Endothelial cell of umbilical vein (primary cell): ENCODE measurements around the gene C3orf49. TPM values are rescaled to one million over a fixed set of nuclear protein-coding genes. Genes with fewer than 3 reads are reported as not detected.
A peak's percentile ranks its signal among the peaks of the same experiment; 100 is the strongest.

Experiments used
- BruUV-seq: library from RNA; stranded (reverse); fragments of 400-500 nt; replicated peaks from 2 replicates; lab custom pipeline; 2021; lab: Mats Ljungman, UMichigan
- CTCF ChIA-PET: fragments of 300-600, 350-600 bp; sonication (Branson Sonifier 250); formaldehyde crosslinking; loops from one replicate; lab custom pipeline; 2021; ENCODE audit warnings: antibody characterized with exemption, inconsistent platforms; lab: Charles Lee
- POLR2A ChIA-PET: fragments of 300-600, 350-600 bp; sonication (Branson Sonifier 250); formaldehyde crosslinking; loops from one replicate; lab custom pipeline; 2021; ENCODE audit warnings: antibody characterized with exemption, inconsistent platforms; lab: Charles Lee
- DNase-seq: peaks from one replicate; pipeline ENCODE4 v3.0.0-alpha.2; 2011; ENCODE audit warnings: low read depth, low spot score
- FAIRE-seq: peaks from 2 replicates; lab custom pipeline; 2011; peaks lifted over from hg19 to GRCh38; lab: Jason Lieb, UNC
- H2AFZ ChIP-seq: 2 replicates; pipeline ENCODE4 v1.6.0; 2012; ENCODE audit warnings: low read depth, low read length, control low read depth, inconsistent platforms
- H3K27ac ChIP-seq: 2 replicates; pipeline ENCODE4 v1.5.1; 2011; ENCODE audit warnings: low read depth, mild to moderate bottlenecking, control low read depth, low read length, moderate library complexity; ENCODE audit not compliant: insufficient read depth
- H3K27me3 ChIP-seq, 2 experiments: 2 replicates each; pipeline versions ENCODE4 v1.6.0 to v1.6.1; 2011; ENCODE audit warnings: low read length in 2 of 2, mixed read lengths in 1 of 2; ENCODE audit not compliant: control insufficient read depth in 2 of 2, insufficient read depth in 2 of 2
- H3K36me3 ChIP-seq, 2 experiments: 2 replicates in 1 of 2; 3 replicates in 1 of 2; pipeline ENCODE4 v1.5.1; 2011; ENCODE audit warnings: low read length in 2 of 2, mild to moderate bottlenecking in 1 of 2, moderate library complexity in 1 of 2; ENCODE audit not compliant: control insufficient read depth in 2 of 2, insufficient read depth in 2 of 2; ENCODE audit errors: extremely low read depth in 1 of 2
- H3K4me1 ChIP-seq: 3 replicates; pipeline ENCODE4 v1.5.1; 2011; ENCODE audit warnings: mild to moderate bottlenecking, low read length; ENCODE audit not compliant: control insufficient read depth, insufficient read depth; ENCODE audit errors: extremely low read depth
- H3K4me2 ChIP-seq: 2 replicates; pipeline ENCODE4 v1.6.1; 2011; ENCODE audit warnings: low read length, control low read depth, mixed read lengths; ENCODE audit not compliant: insufficient read depth
- H3K4me3 ChIP-seq, 3 experiments: fragments of 200-600 bp in 1 of 3; sonication (generic), shearing (Covaris generic) in 1 of 3; replicated peaks in 1 of 3; 2 replicates each; pipeline ENCODE4 v1.5.1; 2011 to 2016; ENCODE audit warnings: control low read depth in 3 of 3, low read length in 3 of 3, mild to moderate bottlenecking in 2 of 3, inconsistent platforms in 1 of 3, low read depth in 1 of 3, moderate library complexity in 1 of 3; ENCODE audit not compliant: insufficient read depth in 1 of 3
- H3K79me2 ChIP-seq: 2 replicates; pipeline ENCODE4 v1.6.0; 2012; ENCODE audit warnings: low read length, inconsistent platforms; ENCODE audit not compliant: control insufficient read depth, insufficient read depth
- H3K9ac ChIP-seq: replicated peaks from 2 replicates; pipeline ENCODE3; 2011; ENCODE audit warnings: low read length, control low read depth; ENCODE audit not compliant: insufficient read depth; ENCODE audit errors: extremely low read depth
- H3K9me1 ChIP-seq: replicated peaks from 3 replicates; pipeline ENCODE4 v1.6.0; 2011; ENCODE audit warnings: mild to moderate bottlenecking, low read length; ENCODE audit not compliant: control insufficient read depth, insufficient read depth; ENCODE audit errors: extremely low read depth
- H3K9me3 ChIP-seq: replicated peaks from 2 replicates; pipeline ENCODE4 v1.5.1; 2012; ENCODE audit warnings: low read length, inconsistent platforms; ENCODE audit not compliant: control insufficient read depth, insufficient read depth
- H4K20me1 ChIP-seq: replicated peaks from 2 replicates; pipeline ENCODE3; 2011; ENCODE audit warnings: mild to moderate bottlenecking, low read length; ENCODE audit not compliant: control insufficient read depth, insufficient read depth; ENCODE audit errors: extremely low read depth
- CTCF ChIP-seq, 2 donors: IDR thresholded peaks; 1 replicate in 1 of 2; 2 replicates in 1 of 2; pipeline ENCODE4 v1.5.1; 2011; ENCODE audit warnings: low read length in 2 of 2, mild to moderate bottlenecking in 2 of 2, moderate library complexity in 2 of 2, control low read depth in 1 of 2, inconsistent platforms in 1 of 2, low read depth in 1 of 2; ENCODE audit not compliant: insufficient read depth in 1 of 2; ENCODE audit errors: extremely low read depth in 1 of 2
- FOS ChIP-seq: IDR thresholded peaks from 2 replicates; pipeline ENCODE4 v1.6.1; 2011; ENCODE audit warnings: mild to moderate bottlenecking, low read length, moderate library complexity, borderline replicate concordance; ENCODE audit not compliant: insufficient read depth
- JUN ChIP-seq: IDR thresholded peaks from 2 replicates; pipeline ENCODE4 v1.6.1; 2011; ENCODE audit warnings: borderline replicate concordance, low read depth; ENCODE audit not compliant: insufficient read length, insufficient read depth
- POLR2A ChIP-seq: IDR thresholded peaks from 2 replicates; pipeline ENCODE4 v1.6.1; 2012; ENCODE audit warnings: low read depth, mild to moderate bottlenecking, control low read depth, low read length
- POLR2AphosphoS5 ChIP-seq: IDR thresholded peaks from 2 replicates; pipeline ENCODE4 v1.6.1; 2012; ENCODE audit warnings: low read depth, mild to moderate bottlenecking, control low read depth, low read length, moderate library complexity; ENCODE audit not compliant: insufficient read depth
- dilution Hi-C: fragments of 300-500 bp; cut with MboI; formaldehyde crosslinking; loops from one replicate; pipeline ENCODE4 v1.15.0; 2019; ENCODE audit warnings: low sequenced_read_pairs; ENCODE audit not compliant: extremely low pct_ligation_motif_present
- intact Hi-C: fragments of 100-400 bp; cut with micrococcal nuclease; formaldehyde crosslinking; loops from one replicate; pipeline ENCODE4 v1.10.0; 2022
- polyA plus RNA-seq, 4 experiments: library from polyadenylated mRNA; depleted of rRNA in 3 of 4; stranded (reverse) in 3 of 4; unstranded in 1 of 4; fragments of >200 nt; gene quantifications; 2 replicates each; pipeline versions ENCODE4 v1.2.1 to v1.2.3, GENCODE V29; 2011 to 2012; ENCODE audit warnings: missing spikeins in 1 of 4
- total RNA-seq: library from RNA; stranded (reverse); gene quantifications from 2 replicates; pipeline ENCODE4 v1.2.3, GENCODE V29; 2021

The C3orf49 gene
- total and polyA plus RNA-seq, 2 donors (not counting 3 experiments of a cell fraction or from before 2014, with no cell fraction given), result not detected

GRCh38 chr3:63818282-63819150 is 583 bp upstream of the C3orf49 start:
- CTCF ChIA-PET, result interaction anchor here (0.6 to 5.2 kb wide), 19 partner anchors 10 to 1263 kb away, joined by 3 to 153 read pairs (median 4); no protein-coding TSS in a partner anchor
- dilution Hi-C loops, result no loop called here
- Histone ChIP-seq H3K36me3 (no peaks in the 10 kb centered on the region), H3K4me2 (no peak overlapping the region), H3K79me2 (no peaks in the 10 kb centered on the region), H4K20me1 (no peaks in the 10 kb centered on the region), H3K9me3 (no peaks in the 10 kb centered on the region), H3K27ac (no peak overlapping the region), H3K27me3 (no peaks in the 10 kb centered on the region), H3K9me1 (no peaks in the 10 kb centered on the region), H3K4me1 (no peaks in the 10 kb centered on the region), H2AFZ (no peak overlapping the region), H3K4me3 (no peak overlapping the region), H3K9ac (no peak overlapping the region)
- TF ChIP-seq POLR2AphosphoS5, result no peak
- peak; percentile 63 to 75 for TF ChIP-seq CTCF (IDR thresholded peaks at IDR 0.05; ENCODE audit: extremely low read depth in 1 of 2, insufficient read depth in 1 of 2, low read depth in 1 of 2, low read length in 2 of 2)
- TF ChIP-seq POLR2A, result no peak
- DNase-seq (peak; percentile 61), FAIRE-seq (peak; percentile 94)
- BruUV-seq, result no TSS peak
- intact Hi-C loops, result loop anchor here (1.0 to 2.0 kb wide), 4 partner anchors 174 to 1196 kb away; no protein-coding TSS in a partner anchor
- POLR2A ChIA-PET, result no interaction called here

GRCh38 chr3:63824309-63824708 is 5.2 kb downstream of the C3orf49 start:
- dilution Hi-C loops, result no loop called here
- no TSS peak for BruUV-seq
- ChIA-PET CTCF (interaction anchor here (0.7 to 2.6 kb wide), 2 partner anchors 292 to 474 kb away, joined by 4 to 12 read pairs; no protein-coding TSS in a partner anchor), POLR2A (no interaction called here)
- Histone ChIP-seq H4K20me1 (no peaks in the 10 kb centered on the region), H2AFZ (no peak overlapping the region), H3K36me3 (no peaks in the 10 kb centered on the region), H3K4me2 (no peak overlapping the region), H3K27ac (no peak overlapping the region), H3K4me1 (peaks cover 3% of the 10 kb centered on the region), H3K27me3 (no peaks in the 10 kb centered on the region), H3K9me1 (no peaks in the 10 kb centered on the region), H3K9ac (no peak overlapping the region), H3K79me2 (no peaks in the 10 kb centered on the region), H3K9me3 (no peaks in the 10 kb centered on the region), H3K4me3 (no peak overlapping the region)
- peak; percentile 17 for DNase-seq
- TF ChIP-seq POLR2A (no peak), JUN (peak; percentile 4), FOS (peak; percentile 13), CTCF (IDR thresholded peaks at IDR 0.05; ENCODE audit: extremely low read depth in 1 of 2, insufficient read depth in 1 of 2, low read depth in 1 of 2, low read length in 2 of 2) (no peak), POLR2AphosphoS5 (no peak)
- FAIRE-seq, result peak; percentile 78
- intact Hi-C loops, result loop anchor here (5.0 kb wide), 1 partner anchor 88 kb away; the partner anchor contains the start of gene SCAANT1
